Mesenchymal stem cell (in vitro differentiated cells and primary cell): ENCODE data around the gene SOX15.

ENCODE experiments used
- DNase-seq: peaks from one replicate; pipeline ENCODE4 v3.0.0-alpha.2; 2013
- H2AFZ ChIP-seq: one replicate; pipeline ENCODE4 v1.6.1; 2013; ENCODE audit warnings: low read depth, mild to moderate bottlenecking, control low read depth, inconsistent platforms, low read length, moderate library complexity
- H2AK5ac ChIP-seq: 2 replicates; pipeline ENCODE4 v1.6.1; 2013; ENCODE audit warnings: low read length, moderate library complexity, mild to moderate bottlenecking, inconsistent platforms; ENCODE audit not compliant: severe bottlenecking
- H2BK120ac ChIP-seq: one replicate; pipeline ENCODE4 v1.6.1; 2013; ENCODE audit warnings: low read depth, mild to moderate bottlenecking, inconsistent platforms, low read length, moderate library complexity
- H2BK12ac ChIP-seq, 2 experiments: one replicate each; pipeline ENCODE4 v1.6.1; 2013; ENCODE audit warnings: inconsistent platforms in 2 of 2, low read length in 2 of 2, mild to moderate bottlenecking in 2 of 2, moderate library complexity in 2 of 2, control low read depth in 1 of 2
- H2BK15ac ChIP-seq: one replicate; pipeline ENCODE4 v1.6.1; 2013; ENCODE audit warnings: mild to moderate bottlenecking, low read depth, inconsistent platforms; ENCODE audit not compliant: poor library complexity, severe bottlenecking
- H2BK5ac ChIP-seq: 2 replicates; pipeline ENCODE4 v1.6.1; 2013; ENCODE audit warnings: low read depth, mild to moderate bottlenecking, low read length, control low read depth, inconsistent platforms; ENCODE audit not compliant: poor library complexity, severe bottlenecking
- H3K14ac ChIP-seq, 2 experiments: one replicate each; pipeline ENCODE4 v1.6.1; 2013; ENCODE audit warnings: inconsistent platforms in 2 of 2, low read length in 2 of 2, control low read depth in 1 of 2, mild to moderate bottlenecking in 1 of 2, moderate library complexity in 1 of 2
- H3K18ac ChIP-seq, 2 experiments: one replicate each; pipeline ENCODE4 v1.6.1; 2013; ENCODE audit warnings: inconsistent platforms in 2 of 2, low read length in 2 of 2, control low read depth in 1 of 2, low read depth in 1 of 2, mild to moderate bottlenecking in 1 of 2
- H3K23ac ChIP-seq, 2 experiments: one replicate each; pipeline ENCODE4 v1.6.1; 2013; ENCODE audit warnings: inconsistent platforms in 2 of 2, low read length in 2 of 2, mild to moderate bottlenecking in 2 of 2, moderate library complexity in 2 of 2, control low read depth in 1 of 2
- H3K27ac ChIP-seq: 2 replicates; pipeline ENCODE4 v1.5.1; 2013; ENCODE audit warnings: mild to moderate bottlenecking, moderate library complexity, low read length, control low read depth, inconsistent platforms; ENCODE audit not compliant: poor library complexity, severe bottlenecking
- H3K27me3 ChIP-seq, 2 experiments: 2 replicates each; pipeline versions ENCODE4 v1.6.1 to v1.7.0; 2013; ENCODE audit warnings: low read length in 2 of 2, mild to moderate bottlenecking in 2 of 2, moderate library complexity in 2 of 2, control low read depth in 1 of 2, inconsistent platforms in 1 of 2; ENCODE audit not compliant: control insufficient read depth in 1 of 2, insufficient read depth in 1 of 2
- H3K36me3 ChIP-seq, 2 experiments: 2 replicates each; pipeline versions ENCODE4 v1.6.1 to v1.7.0; 2013; ENCODE audit warnings: low read length in 2 of 2, control low read depth in 1 of 2, inconsistent platforms in 1 of 2, low read depth in 1 of 2, mild to moderate bottlenecking in 1 of 2; ENCODE audit not compliant: insufficient read depth in 2 of 2, control insufficient read depth in 1 of 2
- H3K4ac ChIP-seq, 2 experiments: one replicate each; pipeline ENCODE4 v1.6.1; 2013; ENCODE audit warnings: inconsistent platforms in 2 of 2, low read length in 2 of 2, mild to moderate bottlenecking in 2 of 2, moderate library complexity in 2 of 2, control low read depth in 1 of 2, low read depth in 1 of 2
- H3K4me1 ChIP-seq: 2 replicates; pipeline ENCODE4 v1.6.1; 2013; ENCODE audit warnings: low read depth, low read length, control low read depth; ENCODE audit not compliant: control insufficient read depth, insufficient read depth
- H3K4me2 ChIP-seq: 2 replicates; pipeline ENCODE4 v1.6.1; 2013; ENCODE audit warnings: low read length, mild to moderate bottlenecking, inconsistent platforms; ENCODE audit not compliant: poor library complexity, severe bottlenecking
- H3K4me3 ChIP-seq, 2 experiments: 2 replicates each; pipeline versions ENCODE4 v1.5.1 to v1.7.0; 2013; ENCODE audit warnings: low read length in 2 of 2, mild to moderate bottlenecking in 2 of 2, control low read depth in 1 of 2, low read depth in 1 of 2; ENCODE audit not compliant: insufficient read depth in 1 of 2
- H3K79me1 ChIP-seq: replicated peaks from 2 replicates; pipeline ENCODE4 v1.6.1; 2013; ENCODE audit warnings: mild to moderate bottlenecking, control low read depth, low read length, inconsistent platforms; ENCODE audit not compliant: poor library complexity, severe bottlenecking
- H3K9ac ChIP-seq: 2 replicates; pipeline ENCODE4 v1.7.0; 2013; ENCODE audit warnings: mild to moderate bottlenecking, low read length, moderate library complexity
- H3K9me3 ChIP-seq: 2 replicates; pipeline ENCODE4 v1.7.0; 2013; ENCODE audit warnings: mild to moderate bottlenecking, low read length; ENCODE audit not compliant: control insufficient read depth
- H4K8ac ChIP-seq: one replicate; pipeline ENCODE4 v1.6.1; 2013; ENCODE audit warnings: inconsistent platforms, mild to moderate bottlenecking, low read length, moderate library complexity
- H4K91ac ChIP-seq: one replicate; pipeline ENCODE4 v1.6.1; 2013; ENCODE audit warnings: mild to moderate bottlenecking, low read length, inconsistent platforms
- WGBS: methylation state at CpG from one replicate; pipeline ENCODE4 v1.1.7; 2013; ENCODE audit warnings: mixed read lengths; 5-methylcytosine and 5-hydroxymethylcytosine counted together

Gene SOX15

DNA sequence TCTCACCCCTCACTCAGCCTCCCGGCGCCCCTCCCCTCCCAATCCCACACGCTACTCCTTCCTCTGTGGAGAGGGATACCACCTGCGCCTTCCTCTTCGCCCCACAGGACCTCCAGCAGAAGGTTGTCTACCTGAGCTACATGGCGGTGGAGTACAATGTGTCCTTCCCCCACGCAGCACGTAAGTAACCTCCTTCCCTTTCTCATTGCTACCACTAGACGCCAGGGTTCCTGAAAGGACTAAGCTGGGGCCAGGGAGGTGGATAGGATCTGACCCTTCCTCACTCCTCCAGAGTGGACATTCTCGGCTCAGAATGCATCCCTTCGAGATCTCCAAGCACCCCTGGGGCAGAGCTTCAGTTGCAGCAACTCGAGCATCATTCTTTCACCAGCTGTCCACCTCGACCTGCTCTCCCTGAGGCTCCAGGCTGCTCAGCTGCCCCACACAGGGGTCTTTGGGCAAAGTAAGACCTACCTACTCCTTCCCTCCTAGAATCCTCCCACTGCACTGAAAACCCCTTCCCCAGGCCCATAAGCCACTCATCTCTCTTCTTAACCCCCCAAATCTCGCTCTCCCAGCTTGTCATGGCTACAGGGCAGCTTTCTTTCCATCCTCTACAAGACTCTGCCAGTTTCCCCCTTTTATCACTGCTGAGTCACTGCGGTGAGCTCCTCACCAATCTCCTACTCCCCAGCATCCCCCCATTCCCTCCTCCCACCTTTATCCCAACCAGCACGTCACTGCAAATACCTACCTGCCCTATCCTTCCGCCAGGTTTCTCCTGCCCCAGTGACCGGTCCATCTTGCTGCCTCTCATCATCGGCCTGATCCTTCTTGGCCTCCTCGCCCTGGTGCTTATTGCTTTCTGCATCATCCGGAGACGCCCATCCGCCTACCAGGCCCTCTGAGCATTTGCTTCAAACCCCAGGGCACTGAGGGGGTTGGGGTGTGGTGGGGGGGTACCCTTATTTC, 9.0 kb downstream of the SOX15 start:
- Histone ChIP-seq H4K91ac (peak overlapping the region; percentile 43), H3K36me3 (peaks cover 45 to 75% of the 10 kb centered on the region in 2 experiments), H2AK5ac (no peak overlapping the region), H3K4ac (no peak overlapping the region), H2BK12ac (peak overlapping the region; percentile 11 to 15), H3K4me1 (peaks cover 26% of the 10 kb centered on the region), H3K9me3 (no peaks in the 10 kb centered on the region), H3K79me1 (peaks cover 14% of the 10 kb centered on the region), H3K9ac (peak overlapping the region; percentile 89), H3K18ac (no peak overlapping the region), H2BK15ac (no peak overlapping the region), H3K4me2 (no peak overlapping the region), H3K4me3 (peak overlapping the region in 1 of 2 experiments; percentile 80), H2BK5ac (no peak overlapping the region), H3K14ac (no peak overlapping the region), H2BK120ac (no peak overlapping the region), H2AFZ (no peak overlapping the region), H4K8ac (peak overlapping the region; percentile 66), H3K27me3 (no peaks in the 10 kb centered on the region), H3K23ac (no peak overlapping the region), H3K27ac (no peak overlapping the region)
- 94% methylated on average over 23 of the region's 23 CpGs for WGBS
- DNase-seq: no peak

DNA sequence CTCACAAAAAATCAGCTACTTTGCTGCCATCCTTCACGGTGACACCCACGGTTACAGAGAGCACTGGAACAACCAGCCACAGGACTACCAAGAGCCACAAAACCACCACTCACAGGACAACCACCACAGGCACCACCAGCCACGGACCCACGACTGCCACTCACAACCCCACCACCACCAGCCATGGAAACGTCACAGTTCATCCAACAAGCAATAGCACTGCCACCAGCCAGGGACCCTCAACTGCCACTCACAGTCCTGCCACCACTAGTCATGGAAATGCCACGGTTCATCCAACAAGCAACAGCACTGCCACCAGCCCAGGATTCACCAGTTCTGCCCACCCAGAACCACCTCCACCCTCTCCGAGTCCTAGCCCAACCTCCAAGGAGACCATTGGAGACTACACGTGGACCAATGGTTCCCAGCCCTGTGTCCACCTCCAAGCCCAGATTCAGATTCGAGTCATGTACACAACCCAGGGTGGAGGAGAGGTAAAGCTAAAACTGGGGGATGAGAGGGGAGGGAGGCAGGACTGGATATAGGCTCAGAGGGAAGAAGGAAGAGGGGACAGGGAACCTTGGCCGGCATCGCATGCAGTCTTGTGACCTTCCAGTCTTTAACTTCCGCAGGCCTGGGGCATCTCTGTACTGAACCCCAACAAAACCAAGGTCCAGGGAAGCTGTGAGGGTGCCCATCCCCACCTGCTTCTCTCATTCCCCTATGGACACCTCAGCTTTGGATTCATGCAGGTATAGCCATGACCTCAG, 9.9 kb downstream of the SOX15 start:
- no peak for DNase-seq
- Histone ChIP-seq H4K91ac (peak overlapping the region; percentile 92), H3K79me1 (peaks cover 11% of the 10 kb centered on the region), H2BK12ac (peak overlapping the region; percentile 19 to 82), H2BK120ac (peak overlapping the region; percentile 55), H2AFZ (no peak overlapping the region), H3K36me3 (peaks cover 49 to 76% of the 10 kb centered on the region in 2 experiments), H3K27me3 (no peaks in the 10 kb centered on the region), H3K18ac (peak overlapping the region; percentile 23 to 62), H2AK5ac (no peak overlapping the region), H3K14ac (peak overlapping the region in 1 of 2 experiments; percentile 84), H3K23ac (no peak overlapping the region), H2BK15ac (peak overlapping the region; percentile 87), H2BK5ac (no peak overlapping the region), H3K27ac (peak overlapping the region; percentile 59), H3K4ac (peak overlapping the region; percentile 6 to 79), H3K9me3 (no peaks in the 10 kb centered on the region), H3K4me2 (no peak overlapping the region), H3K9ac (peak overlapping the region; percentile 89), H3K4me3 (peak overlapping the region in 1 of 2 experiments; percentile 80), H4K8ac (peak overlapping the region; percentile 88), H3K4me1 (peaks cover 32% of the 10 kb centered on the region)
- WGBS: 95% methylated on average over 10 of the region's 12 CpGs

DNA sequence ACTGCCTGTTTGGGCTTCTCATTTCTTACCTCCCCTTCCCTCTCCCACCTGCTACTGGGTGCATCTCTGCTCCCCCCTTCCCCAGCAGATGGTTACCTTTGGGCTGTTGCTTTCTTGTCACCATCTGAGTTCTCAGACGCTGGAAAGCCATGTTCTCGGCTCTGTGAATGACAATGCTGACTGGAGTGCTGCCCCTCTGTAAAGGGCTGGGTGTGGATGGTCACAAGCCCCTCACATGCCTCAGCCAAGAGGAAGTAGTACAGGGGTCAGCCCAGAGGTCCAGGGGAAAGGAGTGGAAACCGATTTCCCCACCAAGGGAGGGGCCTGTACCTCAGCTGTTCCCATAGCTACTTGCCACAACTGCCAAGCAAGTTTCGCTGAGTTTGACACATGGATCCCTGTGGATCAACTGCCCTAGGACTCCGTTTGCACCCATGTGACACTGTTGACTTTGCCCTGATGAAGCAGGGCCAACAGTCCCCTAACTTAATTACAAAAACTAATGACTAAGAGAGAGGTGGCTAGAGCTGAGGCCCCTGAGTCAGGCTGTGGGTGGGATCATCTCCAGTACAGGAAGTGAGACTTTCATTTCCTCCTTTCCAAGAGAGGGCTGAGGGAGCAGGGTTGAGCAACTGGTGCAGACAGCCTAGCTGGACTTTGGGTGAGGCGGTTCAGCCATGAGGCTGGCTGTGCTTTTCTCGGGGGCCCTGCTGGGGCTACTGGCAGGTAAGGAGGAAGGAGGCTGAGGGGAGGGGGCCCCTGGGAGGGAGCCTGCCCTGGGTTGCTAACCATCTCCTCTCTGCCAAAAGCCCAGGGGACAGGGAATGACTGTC, 10.7 kb downstream of the SOX15 start, which contains the start of gene CD68:
Gene CD68 (plus strand): TSS at position 638 of the 833 bp plus-strand sequence. CDS start 40 bp downstream, at position 678.
- Histone ChIP-seq H2BK120ac (peak within 1 kb of the TSS; percentile 55), H3K79me1 (peaks cover 10% of the 10 kb centered on the region), H4K8ac (peak within 1 kb of the TSS; percentile 88), H4K91ac (peak within 1 kb of the TSS; percentile 92), H3K9ac (peak within 1 kb of the TSS; percentile 89), H2BK5ac (no peak within 1 kb of the TSS), H2AFZ (no peak within 1 kb of the TSS), H3K18ac (peak within 1 kb of the TSS; percentile 23 to 62), H3K4me2 (no peak within 1 kb of the TSS), H3K9me3 (no peaks in the 10 kb centered on the region), H3K23ac (no peak within 1 kb of the TSS), H3K4me1 (peaks cover 34% of the 10 kb centered on the region), H2BK15ac (peak within 1 kb of the TSS; percentile 87), H3K4ac (peak within 1 kb of the TSS; percentile 6 to 79), H3K27me3 (no peaks in the 10 kb centered on the region), H2AK5ac (no peak within 1 kb of the TSS), H3K27ac (peak within 1 kb of the TSS; percentile 59), H2BK12ac (peak within 1 kb of the TSS; percentile 19 to 82), H3K36me3 (peaks cover 57 to 80% of the 10 kb centered on the region in 2 experiments), H3K14ac (peak within 1 kb of the TSS in 1 of 2 experiments; percentile 84), H3K4me3 (peak within 1 kb of the TSS in 1 of 2 experiments; percentile 80)
- DNase-seq: peak; percentile 98
- WGBS: 28% methylated on average over 5 of the region's 7 CpGs
